Endothelial cell of umbilical vein (primary cell): ENCODE measurements around the gene ZSWIM7. TPM values are rescaled to one million over a fixed set of nuclear protein-coding genes. Genes with fewer than 3 reads are reported as not detected.

Source experiments
- BruUV-seq: library from RNA; stranded (reverse); fragments of 400-500 nt; replicated peaks from 2 replicates; lab custom pipeline; 2021; lab: Mats Ljungman, UMichigan
- CTCF ChIA-PET: fragments of 300-600, 350-600 bp; sonication (Branson Sonifier 250); formaldehyde crosslinking; loops from one replicate; lab custom pipeline; 2021; ENCODE audit warnings: antibody characterized with exemption, inconsistent platforms; lab: Charles Lee
- POLR2A ChIA-PET: fragments of 300-600, 350-600 bp; sonication (Branson Sonifier 250); formaldehyde crosslinking; loops from one replicate; lab custom pipeline; 2021; ENCODE audit warnings: antibody characterized with exemption, inconsistent platforms; lab: Charles Lee
- DNase-seq: peaks from one replicate; pipeline ENCODE4 v3.0.0-alpha.2; 2011; ENCODE audit warnings: low read depth, low spot score
- FAIRE-seq: peaks from 2 replicates; lab custom pipeline; 2011; peaks lifted over from hg19 to GRCh38; lab: Jason Lieb, UNC
- H2AFZ ChIP-seq: 2 replicates; pipeline ENCODE4 v1.6.0; 2012; ENCODE audit warnings: low read depth, low read length, control low read depth, inconsistent platforms
- H3K27ac ChIP-seq: 2 replicates; pipeline ENCODE4 v1.5.1; 2011; ENCODE audit warnings: low read depth, mild to moderate bottlenecking, control low read depth, low read length, moderate library complexity; ENCODE audit not compliant: insufficient read depth
- H3K27me3 ChIP-seq, 2 experiments: 2 replicates each; pipeline versions ENCODE4 v1.6.0 to v1.6.1; 2011; ENCODE audit warnings: low read length in 2 of 2, mixed read lengths in 1 of 2; ENCODE audit not compliant: control insufficient read depth in 2 of 2, insufficient read depth in 2 of 2
- H3K36me3 ChIP-seq, 2 experiments: 2 replicates in 1 of 2; 3 replicates in 1 of 2; pipeline ENCODE4 v1.5.1; 2011; ENCODE audit warnings: low read length in 2 of 2, mild to moderate bottlenecking in 1 of 2, moderate library complexity in 1 of 2; ENCODE audit not compliant: control insufficient read depth in 2 of 2, insufficient read depth in 2 of 2; ENCODE audit errors: extremely low read depth in 1 of 2
- H3K4me1 ChIP-seq: 3 replicates; pipeline ENCODE4 v1.5.1; 2011; ENCODE audit warnings: mild to moderate bottlenecking, low read length; ENCODE audit not compliant: control insufficient read depth, insufficient read depth; ENCODE audit errors: extremely low read depth
- H3K4me2 ChIP-seq: 2 replicates; pipeline ENCODE4 v1.6.1; 2011; ENCODE audit warnings: low read length, control low read depth, mixed read lengths; ENCODE audit not compliant: insufficient read depth
- H3K4me3 ChIP-seq, 3 experiments: fragments of 200-600 bp in 1 of 3; sonication (generic), shearing (Covaris generic) in 1 of 3; replicated peaks in 1 of 3; 2 replicates each; pipeline ENCODE4 v1.5.1; 2011 to 2016; ENCODE audit warnings: control low read depth in 3 of 3, low read length in 3 of 3, mild to moderate bottlenecking in 2 of 3, inconsistent platforms in 1 of 3, low read depth in 1 of 3, moderate library complexity in 1 of 3; ENCODE audit not compliant: insufficient read depth in 1 of 3
- H3K79me2 ChIP-seq: 2 replicates; pipeline ENCODE4 v1.6.0; 2012; ENCODE audit warnings: low read length, inconsistent platforms; ENCODE audit not compliant: control insufficient read depth, insufficient read depth
- H3K9ac ChIP-seq: replicated peaks from 2 replicates; pipeline ENCODE3; 2011; ENCODE audit warnings: low read length, control low read depth; ENCODE audit not compliant: insufficient read depth; ENCODE audit errors: extremely low read depth
- H3K9me1 ChIP-seq: replicated peaks from 3 replicates; pipeline ENCODE4 v1.6.0; 2011; ENCODE audit warnings: mild to moderate bottlenecking, low read length; ENCODE audit not compliant: control insufficient read depth, insufficient read depth; ENCODE audit errors: extremely low read depth
- H3K9me3 ChIP-seq: replicated peaks from 2 replicates; pipeline ENCODE4 v1.5.1; 2012; ENCODE audit warnings: low read length, inconsistent platforms; ENCODE audit not compliant: control insufficient read depth, insufficient read depth
- H4K20me1 ChIP-seq: replicated peaks from 2 replicates; pipeline ENCODE3; 2011; ENCODE audit warnings: mild to moderate bottlenecking, low read length; ENCODE audit not compliant: control insufficient read depth, insufficient read depth; ENCODE audit errors: extremely low read depth
- CTCF ChIP-seq, 2 donors: IDR thresholded peaks; 1 replicate in 1 of 2; 2 replicates in 1 of 2; pipeline ENCODE4 v1.5.1; 2011; ENCODE audit warnings: low read length in 2 of 2, mild to moderate bottlenecking in 2 of 2, moderate library complexity in 2 of 2, control low read depth in 1 of 2, inconsistent platforms in 1 of 2, low read depth in 1 of 2; ENCODE audit not compliant: insufficient read depth in 1 of 2; ENCODE audit errors: extremely low read depth in 1 of 2
- EZH2 ChIP-seq: IDR thresholded peaks from 2 replicates; pipeline ENCODE4 v1.6.1; 2012; ENCODE audit warnings: borderline replicate concordance, low read depth, mild to moderate bottlenecking, moderate library complexity, low read length, inconsistent platforms; ENCODE audit not compliant: severe bottlenecking
- FOS ChIP-seq: IDR thresholded peaks from 2 replicates; pipeline ENCODE4 v1.6.1; 2011; ENCODE audit warnings: mild to moderate bottlenecking, low read length, moderate library complexity, borderline replicate concordance; ENCODE audit not compliant: insufficient read depth
- GATA2 ChIP-seq: IDR thresholded peaks from 2 replicates; pipeline ENCODE4 v1.7.0; 2011; ENCODE audit warnings: low read depth, mild to moderate bottlenecking, moderate library complexity, mixed read lengths, low read length; ENCODE audit not compliant: insufficient read length, insufficient read depth
- JUN ChIP-seq: IDR thresholded peaks from 2 replicates; pipeline ENCODE4 v1.6.1; 2011; ENCODE audit warnings: borderline replicate concordance, low read depth; ENCODE audit not compliant: insufficient read length, insufficient read depth
- MAX ChIP-seq: IDR thresholded peaks from 2 replicates; pipeline ENCODE4 v1.6.1; 2011; ENCODE audit not compliant: insufficient read depth, insufficient read length
- MYC ChIP-seq: IDR thresholded peaks from one replicate; pipeline ENCODE4 v1.6.1; 2011; ENCODE audit warnings: mild to moderate bottlenecking, low read depth, low read length
- POLR2A ChIP-seq: IDR thresholded peaks from 2 replicates; pipeline ENCODE4 v1.6.1; 2012; ENCODE audit warnings: low read depth, mild to moderate bottlenecking, control low read depth, low read length
- POLR2AphosphoS5 ChIP-seq: IDR thresholded peaks from 2 replicates; pipeline ENCODE4 v1.6.1; 2012; ENCODE audit warnings: low read depth, mild to moderate bottlenecking, control low read depth, low read length, moderate library complexity; ENCODE audit not compliant: insufficient read depth
- dilution Hi-C: fragments of 300-500 bp; cut with MboI; formaldehyde crosslinking; loops from one replicate; pipeline ENCODE4 v1.15.0; 2019; ENCODE audit warnings: low sequenced_read_pairs; ENCODE audit not compliant: extremely low pct_ligation_motif_present
- intact Hi-C: fragments of 100-400 bp; cut with micrococcal nuclease; formaldehyde crosslinking; loops from one replicate; pipeline ENCODE4 v1.10.0; 2022
- polyA plus RNA-seq, 4 experiments: library from polyadenylated mRNA; depleted of rRNA in 3 of 4; stranded (reverse) in 3 of 4; unstranded in 1 of 4; fragments of >200 nt; gene quantifications; 2 replicates each; pipeline versions ENCODE4 v1.2.1 to v1.2.3, GENCODE V29; 2011 to 2012; ENCODE audit warnings: missing spikeins in 1 of 4
- total RNA-seq: library from RNA; stranded (reverse); gene quantifications from 2 replicates; pipeline ENCODE4 v1.2.3, GENCODE V29; 2021

Gene ZSWIM7
- total and polyA plus RNA-seq, 2 donors (not counting 3 experiments of a cell fraction or from before 2014, with no cell fraction given), result 18.0 to 33.8 TPM

- no TSS peak for BruUV-seq
- Histone ChIP-seq H4K20me1 (no peaks in the 10 kb centered on the region), H3K79me2 (peaks cover 60% of the 10 kb centered on the region), H3K9me1 (no peaks in the 10 kb centered on the region), H3K9me3 (no peaks in the 10 kb centered on the region), H3K27me3 (no peaks in the 10 kb centered on the region), H3K27ac (no peak overlapping the region), H3K4me1 (peaks cover 9% of the 10 kb centered on the region), H3K4me2 (no peak overlapping the region), H3K4me3 (no peak overlapping the region), H3K9ac (no peak overlapping the region), H2AFZ (no peak overlapping the region), H3K36me3 (peaks cover 2 to 15% of the 10 kb centered on the region in 2 experiments)
- POLR2A ChIA-PET, result no interaction called here
- CTCF ChIA-PET, result no interaction called here
- DNase-seq, result no peak
- no peak for FAIRE-seq
- TF ChIP-seq POLR2A, result no peak
- no peak for TF ChIP-seq MYC
- TF ChIP-seq JUN, result no peak
- no peak for TF ChIP-seq GATA2
- no peak for TF ChIP-seq FOS
- TF ChIP-seq POLR2AphosphoS5, result no peak
- no peak for TF ChIP-seq MAX
- TF ChIP-seq EZH2, result no peak
- no peak for TF ChIP-seq CTCF (IDR thresholded peaks at IDR 0.05; ENCODE audit: extremely low read depth in 1 of 2, insufficient read depth in 1 of 2, low read depth in 1 of 2, low read length in 2 of 2)
- dilution Hi-C loops, result no loop called here
- intact Hi-C loops, result no loop called here
These were observed 19.8 kb upstream of the ZSWIM7 start for GRCh38 chr17:16019347-16019746.
